Effector CD4-positive, alpha-beta T cell (primary cell): ENCODE measurements around the gene TGFBR3.
"Not testable (repeated sequence)": the region's sequence is repeated elsewhere in the genome, so short reads cannot be mapped to it uniquely, and the experiment has no call there.

Source experiments
- DNase-seq: peaks from one replicate; pipeline ENCODE4 v3.0.0-alpha.2; 2020

Gene TGFBR3

DNA sequence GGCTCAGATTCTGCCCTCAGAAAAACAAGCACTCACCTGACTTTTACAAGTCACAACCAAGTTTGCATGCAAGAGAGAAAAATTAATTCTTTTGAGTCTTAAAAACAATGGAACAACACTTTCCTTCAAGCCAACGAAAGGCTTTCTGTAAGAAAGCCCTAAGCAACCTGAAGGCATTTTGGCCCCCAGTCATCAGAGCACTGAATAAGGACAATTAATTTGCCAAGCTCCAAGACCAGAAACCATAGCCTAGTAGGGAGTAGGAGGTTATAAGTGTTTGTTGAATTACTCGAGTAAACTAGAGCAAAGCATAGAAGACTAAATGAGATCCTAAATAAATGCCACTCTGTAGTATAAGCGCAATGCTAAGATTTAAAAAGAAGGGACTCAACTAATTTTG is 4.7 kb downstream of the TGFBR3 start:
- DNase-seq: no peak

DNA sequence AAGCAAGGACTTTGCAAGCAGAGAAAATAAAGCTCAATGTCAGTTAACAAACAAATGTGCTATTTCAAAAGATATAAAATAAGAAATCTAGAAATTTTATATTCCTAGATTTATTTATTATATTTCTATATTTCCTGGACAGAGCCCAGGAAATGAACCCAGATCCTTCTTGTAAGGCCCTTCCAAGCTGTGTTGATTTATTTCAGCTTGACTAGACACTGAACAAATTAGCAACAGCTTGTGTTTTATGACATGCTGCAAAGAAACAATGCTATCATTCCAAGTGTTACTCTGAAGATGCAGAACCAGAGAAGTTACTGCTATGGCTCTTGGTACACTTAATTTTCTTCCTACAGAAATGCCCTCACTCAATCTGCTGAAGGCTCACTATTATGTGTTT is 6.2 kb downstream of the TGFBR3 start:
- no peak for DNase-seq

DNA sequence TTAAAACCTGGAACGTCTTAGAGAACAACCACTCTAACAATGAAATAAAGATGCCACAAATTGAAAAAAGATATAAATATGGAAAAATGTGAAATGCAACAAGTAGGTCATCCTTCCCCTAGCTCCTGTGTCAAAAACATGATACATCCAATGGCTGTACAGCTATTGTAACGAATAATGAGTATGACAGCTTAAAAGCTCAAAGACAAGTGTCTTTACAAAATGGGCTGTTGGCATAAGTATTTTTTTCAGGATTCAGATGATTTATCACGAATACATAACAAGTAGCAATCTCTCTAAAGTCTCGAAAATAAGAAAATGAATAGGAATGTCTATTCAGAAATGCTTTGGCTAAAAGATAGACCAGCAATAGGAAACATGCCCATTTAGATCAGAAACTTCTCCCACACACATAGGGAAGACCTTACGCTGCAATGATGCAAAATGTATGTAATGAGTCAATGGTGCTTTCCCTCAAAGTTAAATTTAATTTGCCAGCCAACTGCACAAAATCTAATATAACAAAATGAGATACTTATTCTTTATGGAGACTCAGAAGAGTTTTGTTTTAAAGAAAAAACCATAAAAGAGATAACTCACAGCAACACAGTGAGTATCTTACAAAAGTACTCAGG is 8.3 kb downstream of the TGFBR3 start:
- DNase-seq: no peak

DNA sequence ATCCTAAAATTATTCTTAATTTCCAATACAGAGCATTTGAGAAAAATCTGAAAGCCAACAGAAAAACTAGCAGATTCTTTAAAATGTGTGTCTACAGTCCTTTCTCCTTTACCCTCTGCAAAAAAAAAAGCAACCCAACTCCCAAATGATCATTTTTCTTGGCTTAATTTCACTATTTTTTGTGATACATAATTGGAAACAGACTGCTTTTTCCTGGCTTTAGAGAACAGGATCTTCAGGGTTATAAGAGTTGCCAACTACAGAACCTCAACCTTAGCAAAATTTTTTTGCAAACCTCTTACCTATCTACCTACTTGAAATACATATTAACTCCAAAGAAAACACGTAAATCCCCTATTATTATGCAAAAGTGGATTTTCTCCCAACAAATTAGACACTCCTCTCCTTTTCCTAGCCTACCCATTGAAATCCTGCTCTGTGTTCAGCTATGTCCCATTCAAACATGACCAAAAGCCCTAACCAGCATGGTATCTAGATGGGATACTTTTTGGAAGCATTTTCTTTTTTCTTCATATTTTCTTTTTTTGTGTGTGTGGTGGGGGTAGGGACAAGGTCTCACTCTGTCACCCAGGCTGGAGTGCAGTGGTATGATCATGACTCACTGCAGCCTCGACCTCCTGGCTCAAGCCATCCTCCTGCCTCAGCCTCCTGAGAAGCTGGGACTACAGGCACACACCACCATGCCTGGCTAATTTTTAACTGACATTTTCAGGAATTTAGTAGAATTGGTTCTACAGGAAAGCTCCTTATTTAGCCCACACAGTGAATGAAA is 9.0 kb downstream of the TGFBR3 start:
- DNase-seq: no peak

- no peak for DNase-seq
Observed at GRCh38 chr1:91876040-91876470, 9.9 kb downstream of the TGFBR3 start.

DNA sequence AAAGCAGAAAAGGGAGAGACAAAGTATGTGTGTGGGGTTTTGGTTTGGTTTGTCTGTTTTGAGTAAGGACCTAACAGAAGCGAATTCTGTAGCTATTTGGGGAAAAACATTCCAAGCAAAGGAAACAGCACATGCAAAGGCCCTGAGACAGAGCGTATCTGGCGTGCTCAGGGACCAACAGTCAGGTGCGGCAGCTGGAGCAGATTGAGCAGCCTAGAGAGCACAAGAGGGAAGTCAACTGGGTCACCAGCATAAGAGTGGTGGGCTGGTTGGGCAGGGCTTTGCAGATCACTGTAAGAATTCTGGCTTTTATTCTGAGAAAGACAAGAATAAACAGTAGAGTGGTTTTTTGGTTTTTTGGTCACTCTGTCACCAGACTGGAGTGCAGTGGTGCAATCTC is 11.8 kb downstream of the TGFBR3 start:
- no peak for DNase-seq

GRCh38 chr1:91872559-91873081 is 13.3 kb downstream of the TGFBR3 start:
- DNase-seq: no peak

GRCh38 chr1:91872000-91872399 is 14.0 kb downstream of the TGFBR3 start:
- DNase-seq: no peak

- DNase-seq: no peak
Observed at GRCh38 chr1:91870322-91870721, 15.6 kb downstream of the TGFBR3 start.

GRCh38 chr1:91866425-91866824 is 19.5 kb downstream of the TGFBR3 start:
- DNase-seq: no peak

GRCh38 chr1:91864017-91864700 is 21.8 kb downstream of the TGFBR3 start:
- DNase-seq: no peak

- no peak for DNase-seq
Observed at GRCh38 chr1:91863498-91863897, 22.5 kb downstream of the TGFBR3 start.

DNA sequence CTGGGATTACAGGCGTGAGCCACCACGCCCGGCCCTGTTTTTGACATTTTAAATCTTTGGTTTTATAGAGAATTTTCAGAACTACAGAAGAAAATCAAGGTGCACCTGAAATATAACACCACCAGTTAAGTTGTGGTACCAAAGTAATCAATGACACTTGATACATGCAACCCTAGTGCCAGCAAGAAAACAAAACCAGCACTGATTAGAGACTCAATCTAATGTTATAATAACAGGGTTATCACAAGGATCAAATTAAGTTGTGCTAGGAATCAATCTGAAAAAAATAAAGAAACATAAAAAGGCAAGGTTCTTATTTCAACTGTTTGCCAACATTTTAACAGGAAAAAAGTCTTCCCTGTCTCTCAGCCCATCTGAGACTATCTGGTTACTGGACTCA is 23.8 kb downstream of the TGFBR3 start:
- DNase-seq: no peak

GRCh38 chr1:91857557-91858239 is 28.3 kb downstream of the TGFBR3 start:
- DNase-seq: no peak

DNA sequence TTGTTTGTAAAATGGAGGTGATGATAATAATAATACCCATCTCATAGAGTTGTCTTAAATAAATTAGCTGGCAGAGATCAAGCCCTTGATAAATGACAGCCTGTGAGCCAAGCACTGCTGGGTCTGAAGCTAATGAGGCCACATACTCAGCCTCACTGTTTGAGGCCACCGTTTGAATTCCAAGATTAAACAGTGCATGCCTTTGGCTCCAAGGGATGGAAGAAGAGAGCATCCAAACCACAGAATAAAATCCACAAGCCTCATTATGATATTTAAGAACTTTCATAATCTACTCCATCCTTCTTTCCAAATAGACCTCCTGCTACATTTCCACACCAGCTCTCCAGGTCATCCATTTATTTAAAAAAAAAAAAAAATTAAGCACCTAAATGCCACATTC is 29.0 kb downstream of the TGFBR3 start:
- DNase-seq: no peak

- no peak for DNase-seq
Observed at GRCh38 chr1:91854852-91855534, 31.0 kb downstream of the TGFBR3 start.

DNA sequence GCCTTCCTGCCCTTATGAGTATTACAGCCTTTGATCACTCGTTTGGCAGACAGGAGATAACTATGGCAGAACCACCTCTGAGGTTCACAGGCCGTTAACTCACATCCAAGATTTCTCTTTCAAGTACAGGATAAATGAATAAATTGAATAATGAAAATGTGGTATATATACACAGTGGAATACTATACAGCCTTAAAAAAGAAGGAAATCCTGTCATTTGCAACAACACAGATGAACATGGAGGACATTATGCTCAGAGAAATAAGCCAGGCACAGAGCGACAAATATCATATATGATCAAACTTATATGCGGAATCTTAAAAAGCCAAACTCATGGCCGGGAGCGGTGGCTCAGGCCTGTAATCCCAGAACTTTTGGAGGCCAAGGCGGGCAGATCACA is 32.6 kb downstream of the TGFBR3 start:
- no peak for DNase-seq

GRCh38 chr1:91852011-91852410 is 33.9 kb downstream of the TGFBR3 start:
- DNase-seq: not testable (repeated sequence)

- no peak for DNase-seq
Observed at GRCh38 chr1:91851130-91852010, 34.6 kb downstream of the TGFBR3 start.

- no peak for DNase-seq
Observed at GRCh38 chr1:91850708-91851107, 35.2 kb downstream of the TGFBR3 start.

DNA sequence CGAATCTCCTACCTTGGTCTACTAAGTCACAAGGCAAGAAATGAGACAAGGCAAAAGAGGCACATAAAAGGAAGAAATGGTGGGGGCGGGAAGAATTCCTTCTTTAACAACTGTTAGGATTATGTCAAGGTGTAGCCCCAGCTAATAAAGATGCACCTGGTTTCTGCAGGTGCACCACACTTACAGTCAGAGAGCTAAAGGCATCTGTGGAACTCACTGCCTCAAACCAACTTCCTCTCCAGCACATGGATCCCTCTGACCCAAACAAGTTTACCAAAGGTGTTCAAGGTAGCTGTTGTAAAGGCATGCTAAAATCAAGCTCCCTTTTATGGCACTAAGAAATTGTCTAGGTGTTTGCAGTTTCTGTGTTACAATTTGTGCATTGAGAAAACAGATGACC is 38.1 kb downstream of the TGFBR3 start:
- DNase-seq: no peak

- no peak for DNase-seq
Observed at GRCh38 chr1:91846639-91847013, 39.3 kb downstream of the TGFBR3 start.
